Gastroesophageal sphincter (tissue), 4 donors: ENCODE data around the gene PPP4R4. TPM values are rescaled to one million over a fixed set of nuclear protein-coding genes. Genes with fewer than 3 reads are reported as not detected.

Experiments used
- ATAC-seq: fragments of 150-250 bp; one replicate; pipeline ENCODE4 v1.9.1; 2016; ENCODE audit warnings: mild to moderate bottlenecking, moderate library complexity
- H3K27ac ChIP-seq, 4 donors: fragments of 200-600 bp; sonication (generic) in 3 of 4; 1 replicate in 3 of 4; 2 replicates in 1 of 4; pipeline ENCODE4 v1.5.1; 2016 to 2019
- H3K27me3 ChIP-seq: fragments of 200-600 bp; sonication (generic); one replicate; pipeline ENCODE4 v1.5.1; 2019
- H3K36me3 ChIP-seq, 2 donors: fragments of 200-600 bp; sonication (generic); one replicate each; pipeline ENCODE4 v1.5.1; 2019; ENCODE audit warnings: control low read depth in 1 of 2
- H3K4me1 ChIP-seq, 3 donors: fragments of 200-600 bp; sonication (generic); 1 replicate in 2 of 3; 2 replicates in 1 of 3; pipeline ENCODE4 v1.5.1; 2016 to 2019; ENCODE audit warnings: control low read depth in 2 of 3
- H3K4me3 ChIP-seq, 2 donors: fragments of 200-600 bp; sonication (generic); one replicate each; pipeline ENCODE4 v1.5.1; 2019; ENCODE audit warnings: mild to moderate bottlenecking in 1 of 2, moderate library complexity in 1 of 2
- H3K9me3 ChIP-seq, 3 donors: fragments of 200-600 bp; sonication (generic); one replicate each; pipeline ENCODE4 v1.5.1; 2017 to 2019; ENCODE audit warnings: control low read depth in 2 of 3
- CTCF ChIP-seq, 4 experiments: fragments of 200-600 bp in 2 of 4; fragments of 450-650 bp in 2 of 4; sonication (generic) in 1 of 4; IDR thresholded peaks; one replicate each; pipeline ENCODE4 v1.5.1; 2017 to 2019; ENCODE audit warnings: antibody characterized with exemption in 4 of 4, mild to moderate bottlenecking in 2 of 4, moderate library complexity in 2 of 4
- EP300 ChIP-seq: sonication (generic); formaldehyde crosslinking; IDR thresholded peaks from one replicate; pipeline ENCODE4 v1.6.1; 2017; ENCODE audit warnings: antibody characterized with exemption, mild to moderate bottlenecking
- POLR2A ChIP-seq, 2 donors: fragments of 450-650 bp; IDR thresholded peaks; one replicate each; pipeline ENCODE4 v1.6.1; 2017; ENCODE audit warnings: antibody characterized with exemption in 2 of 2, mild to moderate bottlenecking in 2 of 2, moderate library complexity in 1 of 2
- POLR2AphosphoS5 ChIP-seq: sonication (generic); formaldehyde crosslinking; IDR thresholded peaks from one replicate; pipeline ENCODE4 v1.6.1; 2017; ENCODE audit warnings: antibody characterized with exemption
- WGBS, 2 donors: methylation state at CpG; one replicate each; pipeline ENCODE4 v1.1.5; 2018; ENCODE audit warnings: low coverage in 1 of 2; 5-methylcytosine and 5-hydroxymethylcytosine counted together
- total RNA-seq, 4 donors: library from RNA; depleted of rRNA; stranded (reverse); fragments of >200 nt; gene quantifications; one replicate each; pipeline ENCODE4 v1.1.0, GENCODE V29; 2016

Gene PPP4R4
- total RNA-seq, 4 donors from 2014 or later: 0.12 to 6.5 (median 1.4) TPM

DNA sequence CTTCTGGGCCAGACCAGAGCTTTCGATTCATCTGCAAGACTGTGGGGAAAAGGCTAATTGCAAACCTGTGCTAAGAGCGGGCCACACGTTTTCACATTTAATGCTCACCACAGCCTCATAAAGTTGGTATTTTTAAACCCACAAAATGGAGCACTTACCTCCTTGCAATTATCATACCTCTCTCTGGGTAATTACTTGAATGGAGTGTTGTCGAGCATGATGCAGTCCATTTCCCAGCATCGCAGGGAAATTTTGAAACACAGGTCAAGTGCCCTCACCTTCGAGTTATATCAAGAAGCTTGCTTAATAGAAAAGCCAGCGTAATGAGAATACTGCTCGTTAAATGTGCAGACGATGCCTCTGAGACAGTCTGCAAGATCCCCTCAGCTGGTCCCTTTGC, 35.9 kb upstream of the PPP4R4 start:
- no peak for TF ChIP-seq EP300
- TF ChIP-seq POLR2AphosphoS5: no peak
- TF ChIP-seq CTCF (IDR thresholded peaks at IDR 0.05): no peak
- no peak for TF ChIP-seq POLR2A (IDR thresholded peaks at IDR 0.05)
- Histone ChIP-seq H3K4me1 (peaks cover 0 to 8% (median 0%) of the 10 kb centered on the region in 3 donors), H3K4me3 (no peak overlapping the region), H3K36me3 (no peaks in the 10 kb centered on the region), H3K27ac (no peak overlapping the region), H3K27me3 (peaks cover 4% of the 10 kb centered on the region), H3K9me3 (no peaks in the 10 kb centered on the region)
- WGBS, 2 donors: 86 to 88% methylated on average over 3 to 9 of the region's 9 CpGs
- no peak for ATAC-seq

DNA sequence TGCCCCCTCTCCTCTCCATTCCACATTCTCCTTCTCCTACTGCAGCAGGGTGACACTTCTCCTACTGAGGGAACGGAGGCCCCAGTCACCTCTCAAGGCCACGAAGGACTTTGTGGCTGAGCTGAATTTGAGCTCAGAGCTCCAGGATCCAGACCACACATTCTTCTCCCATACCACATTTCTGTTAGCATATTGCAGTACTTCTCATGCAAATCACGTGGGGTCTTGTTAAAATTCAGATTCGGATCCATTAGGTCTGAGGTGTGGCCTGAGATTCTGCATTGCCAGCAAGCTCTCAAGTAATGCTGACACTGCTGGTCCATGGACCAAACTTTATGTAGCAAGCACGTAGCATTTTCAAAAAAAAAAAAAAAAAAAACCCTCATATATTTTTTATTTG, 35.1 kb upstream of the PPP4R4 start:
- no peak overlapping the region for H3K4me3 ChIP-seq
- peaks cover 4% of the 10 kb centered on the region for H3K27me3 ChIP-seq
- H3K4me1 ChIP-seq: peaks cover 0 to 8% (median 0%) of the 10 kb centered on the region in 3 donors
- TF ChIP-seq POLR2A (IDR thresholded peaks at IDR 0.05) (no peak), CTCF (IDR thresholded peaks at IDR 0.05) (no peak), POLR2AphosphoS5 (no peak), EP300 (no peak)
- WGBS, 2 donors: 64 to 86% methylated on average over 5 of the region's 5 CpGs
- no peak for ATAC-seq
- H3K36me3 ChIP-seq: no peaks in the 10 kb centered on the region
- H3K27ac ChIP-seq: no peak overlapping the region
- H3K9me3 ChIP-seq: no peaks in the 10 kb centered on the region

DNA sequence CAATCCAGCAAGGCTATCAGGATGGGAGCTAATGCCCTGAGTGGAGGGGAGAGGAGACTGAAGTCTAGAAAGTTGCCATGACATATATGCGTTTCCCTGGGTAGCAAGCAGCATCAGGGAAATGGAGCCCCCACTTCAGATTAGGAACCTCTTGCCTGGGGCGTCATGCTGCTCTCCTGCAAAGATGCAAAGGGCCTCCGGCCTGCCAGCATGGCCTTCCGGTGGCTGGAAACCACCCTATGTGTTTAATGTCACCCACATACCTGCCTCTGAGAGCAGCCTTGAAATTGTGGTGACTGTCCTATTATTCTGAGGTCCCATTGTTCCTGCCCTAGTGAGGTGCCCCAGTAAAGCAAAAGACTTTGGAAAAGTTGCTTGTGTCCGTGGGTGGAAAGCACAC, 34.7 kb upstream of the PPP4R4 start:
- peaks cover 0 to 8% (median 0%) of the 10 kb centered on the region in 3 donors for H3K4me1 ChIP-seq
- ATAC-seq: no peak
- no peak for TF ChIP-seq CTCF (IDR thresholded peaks at IDR 0.05)
- whole genome bisulfite sequencing, 2 donors: 67 to 77% methylated on average over 2 of the region's 5 CpGs
- H3K4me3 ChIP-seq: no peak overlapping the region
- no peak overlapping the region for H3K27ac ChIP-seq
- peaks cover 4% of the 10 kb centered on the region for H3K27me3 ChIP-seq
- H3K9me3 ChIP-seq: no peaks in the 10 kb centered on the region
- H3K36me3 ChIP-seq: no peaks in the 10 kb centered on the region

DNA sequence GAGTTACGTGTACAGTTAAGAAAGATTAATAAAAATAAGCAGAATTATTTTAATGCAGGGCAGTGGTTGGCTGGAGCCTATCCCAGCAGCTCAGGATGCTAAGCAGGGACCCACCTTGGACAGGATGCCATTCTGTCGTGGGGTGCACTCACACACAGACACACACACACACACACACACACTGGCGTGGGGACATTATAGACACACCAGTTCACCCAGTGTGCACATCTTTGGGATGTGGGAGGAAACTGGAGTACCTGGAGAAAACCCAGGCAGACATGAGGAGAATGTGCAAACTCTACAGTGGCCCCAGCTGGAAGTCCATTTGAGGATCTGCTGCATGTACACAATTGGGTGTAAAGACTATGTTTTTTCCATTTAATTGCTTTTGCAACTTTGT, 31.9 kb upstream of the PPP4R4 start:
- Histone ChIP-seq H3K9me3 (no peaks in the 10 kb centered on the region), H3K36me3 (no peaks in the 10 kb centered on the region), H3K27ac (no peak overlapping the region), H3K4me1 (no peaks in the 10 kb centered on the region), H3K27me3 (peaks cover 4% of the 10 kb centered on the region), H3K4me3 (no peak overlapping the region)
- no peak for ATAC-seq
- WGBS, 2 donors: 49 to 70% methylated on average over 2 to 3 of the region's 3 CpGs
- TF ChIP-seq CTCF (IDR thresholded peaks at IDR 0.05): no peak
- no peak for TF ChIP-seq POLR2AphosphoS5
- no peak for TF ChIP-seq POLR2A (IDR thresholded peaks at IDR 0.05)
- TF ChIP-seq EP300: no peak

DNA sequence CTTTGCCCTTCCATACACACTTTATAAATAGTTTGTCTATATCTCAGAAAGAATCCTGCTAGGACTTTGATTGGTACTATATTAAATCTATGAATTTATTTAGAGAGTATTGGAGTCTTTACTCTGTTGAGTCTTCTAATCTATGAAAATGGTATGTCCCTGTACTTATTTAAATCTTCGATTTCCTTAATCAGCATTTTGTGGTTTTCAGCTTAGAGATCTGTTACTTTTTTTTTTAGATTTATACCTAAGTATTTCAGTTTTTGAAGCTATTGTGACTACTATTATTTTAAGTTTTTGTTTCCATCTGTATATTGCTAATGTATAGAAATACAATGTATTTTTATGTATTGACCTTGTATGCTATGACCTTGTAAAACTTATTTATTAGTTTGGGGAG, 31.3 kb upstream of the PPP4R4 start:
- Histone ChIP-seq H3K27me3 (peaks cover 4% of the 10 kb centered on the region), H3K27ac (no peak overlapping the region), H3K36me3 (no peaks in the 10 kb centered on the region), H3K4me1 (no peaks in the 10 kb centered on the region), H3K9me3 (no peaks in the 10 kb centered on the region), H3K4me3 (no peak overlapping the region)
- TF ChIP-seq CTCF (IDR thresholded peaks at IDR 0.05) (no peak), EP300 (no peak), POLR2AphosphoS5 (no peak), POLR2A (IDR thresholded peaks at IDR 0.05) (no peak)
- no peak for ATAC-seq
- 79 to 92% methylated on average over 1 of the region's 1 CpG for WGBS, 2 donors
